Omental fat pad (tissue), 4 donors: ENCODE results near the gene HOXB2. TPM values are rescaled to one million over a fixed set of nuclear protein-coding genes. Genes with fewer than 3 reads are reported as not detected.

ENCODE experiments used
- ATAC-seq: fragments of 150-250 bp; one replicate; pipeline ENCODE4 v1.9.1; 2016; ENCODE audit warnings: mild to moderate bottlenecking, moderate library complexity; ENCODE audit not compliant: low FRiP score
- DNase-seq: peaks from one replicate; pipeline ENCODE4 v3.0.0-alpha.2; 2019; ENCODE audit warnings: low spot score
- CTCF ChIP-seq, 3 donors: fragments of 450-650 bp; IDR thresholded peaks; one replicate each; pipeline ENCODE4 v1.5.1; 2016 to 2017; ENCODE audit warnings: antibody characterized with exemption in 3 of 3, mild to moderate bottlenecking in 3 of 3, moderate library complexity in 2 of 3
- total RNA-seq, 4 donors: library from RNA; depleted of rRNA; stranded (reverse); fragments of >200 nt; gene quantifications; one replicate each; pipeline ENCODE4 v1.1.0, GENCODE V29; 2016

The HOXB2 gene
- total RNA-seq, 4 donors from 2014 or later, result 9.7 to 35.2 (median 16.3) TPM

- no peak for TF ChIP-seq CTCF (IDR thresholded peaks at IDR 0.05)
- no peak for DNase-seq
Measured at GRCh38 chr17:48575066-48575582, 30.2 kb upstream of the HOXB2 start.

GRCh38 chr17:48574505-48575065 is 29.7 kb upstream of the HOXB2 start:
- no peak for TF ChIP-seq CTCF (IDR thresholded peaks at IDR 0.05)
- no peak for DNase-seq
- ATAC-seq, result no peak

More at GRCh38 chr17:48575066-48575582, 30.2 kb upstream of the HOXB2 start:
- no peak for ATAC-seq

- DNase-seq, result no peak
- no peak for ATAC-seq
Measured at GRCh38 chr17:48571826-48572417, 27.0 kb upstream of the HOXB2 start.

GRCh38 chr17:48571024-48571818 is 26.3 kb upstream of the HOXB2 start:
- no peak for DNase-seq
- ATAC-seq, result peak; percentile 36
- TF ChIP-seq CTCF (IDR thresholded peaks at IDR 0.05), result no peak

More at GRCh38 chr17:48571826-48572417, 27.0 kb upstream of the HOXB2 start:
- no peak for TF ChIP-seq CTCF (IDR thresholded peaks at IDR 0.05)

- no peak for DNase-seq
- ATAC-seq, result no peak
- no peak for TF ChIP-seq CTCF (IDR thresholded peaks at IDR 0.05)
Measured at GRCh38 chr17:48570325-48571023, 25.6 kb upstream of the HOXB2 start.

- no peak for TF ChIP-seq CTCF (IDR thresholded peaks at IDR 0.05)
- DNase-seq, result no peak
- ATAC-seq, result no peak
Measured at GRCh38 chr17:48569674-48570324, 24.9 kb upstream of the HOXB2 start.
